Measurements from ENCODE around the gene PCNT. TPM values are rescaled to one million over a fixed set of nuclear protein-coding genes. Genes with fewer than 3 reads are reported as not detected.

Gene PCNT
- total and polyA plus RNA-seq, 2 of the 4 experiments (the other 2 are of a cell fraction), result 10.0 to 19.4 TPM

- H3K27me3 ChIP-seq (ENCODE audit: control insufficient read depth, insufficient read depth, low read length), result no peaks in the 10 kb centered on the region
- no peak overlapping the region for H4K8ac ChIP-seq (ENCODE audit: low read depth in 2 of 2, low read length in 2 of 2)
- ChIA-PET CTCF (no interaction called here), POLR2A (ENCODE audit: unreplicated experiment) (no interaction called here)
- peaks cover 13% of the 10 kb centered on the region for H3K36me3 ChIP-seq (ENCODE audit: control insufficient read depth, insufficient read depth, low read length)
- 0 out of 2 replicates have a peak, but pooled peaks cover 2% of the 10 kb centered on the region for H3K4me1 ChIP-seq (ENCODE audit: control insufficient read depth, insufficient read depth, low read length)
- H3K4ac ChIP-seq (ENCODE audit: low read depth, low read length), result no peak overlapping the region
- H4K91ac ChIP-seq (ENCODE audit: insufficient read depth, low read depth, low read length), result no peak overlapping the region
- in situ Hi-C loops (cut with MboI; ENCODE audit: low sequenced_read_pairs), result no loop called here
- DNase-seq, result no peak
- peaks cover 24 to 50% of the 10 kb centered on the region in 2 experiments for H3K79me1 ChIP-seq (ENCODE audit: low read depth in 1 of 2, low read length in 2 of 2)
- no peak overlapping the region for H2AK5ac ChIP-seq (ENCODE audit: low read depth, low read length)
- no peak overlapping the region for H3K4me3 ChIP-seq (ENCODE audit: insufficient read depth, low read depth, low read length)
- no peak overlapping the region for H2BK20ac ChIP-seq (ENCODE audit: low read depth, low read length)
- no peak overlapping the region for H3K18ac ChIP-seq (ENCODE audit: low read depth, low read length)
- 94% methylated on average over 3 of the region's 6 CpGs; no CpG with 5 or more reads in 1 of the 2 experiments for WGBS, 2 experiments (ENCODE audit: extremely low coverage in 2 of 2, insufficient read length in 1 of 2)
- H3K4me2 ChIP-seq (ENCODE audit: low read depth, low read length), result no peak overlapping the region
- no TSS peak for BruUV-seq (replicated peaks)
- no peak for ATAC-seq (ENCODE audit: low read depth)
- dilution Hi-C loops (cut with HindIII; ENCODE audit: low sequenced_read_pairs, unreplicated experiment), result no loop called here
- H2AFZ ChIP-seq (replicated peaks; ENCODE audit: low read length, poor library complexity), result no peak overlapping the region
- H4K5ac ChIP-seq (ENCODE audit: low read depth, low read length), result no peak overlapping the region
- H2BK15ac ChIP-seq (ENCODE audit: low read depth, low read length), result no peak overlapping the region
- peaks cover 4% of the 10 kb centered on the region; the same call in 1 of the 2 replicates for H4K20me1 ChIP-seq (ENCODE audit: insufficient read depth, low read length)
- H3K27ac ChIP-seq (ENCODE audit: insufficient read depth, low read length), result no peak overlapping the region
- peaks cover 12% of the 10 kb centered on the region for H3K9me1 ChIP-seq (ENCODE audit: insufficient read depth, low read length)
- no peak overlapping the region for H3K9ac ChIP-seq (ENCODE audit: low read depth, low read length)
- intact Hi-C loops (cut with micrococcal nuclease), result no loop called here
- no peak overlapping the region for H3K14ac ChIP-seq (replicated peaks; ENCODE audit: low read depth, low read length)
- no peak overlapping the region for H2AK9ac ChIP-seq (replicated peaks; ENCODE audit: low read depth, low read length, poor library complexity)
- H3K23ac ChIP-seq (ENCODE audit: low read depth, low read length), result no peak overlapping the region
- no peak overlapping the region for H2BK120ac ChIP-seq (ENCODE audit: low read depth, low read length)
- H3K9me3 ChIP-seq (ENCODE audit: control insufficient read depth, insufficient read depth, low read length), result no peaks in the 10 kb centered on the region; the same call in 1 of the 2 replicates
- no peak overlapping the region for H2BK5ac ChIP-seq (ENCODE audit: low read depth, low read length, poor library complexity, severe bottlenecking)
- TF ChIP-seq CEBPB (IDR thresholded peaks at IDR 0.05; ENCODE audit: low read depth, low read length) (no peak), RAD21 (IDR thresholded peaks at IDR 0.05; ENCODE audit: low read length) (no peak), MAZ (IDR thresholded peaks at IDR 0.05; ENCODE audit: borderline replicate concordance, low read depth, low read length) (no peak), POLR2A (IDR thresholded peaks at IDR 0.05; ENCODE audit: low read depth, low read length) (no peak), RFX5 (IDR thresholded peaks at IDR 0.05; ENCODE audit: low read depth, low read length) (no peak), RCOR1 (IDR thresholded peaks at IDR 0.05; ENCODE audit: insufficient replicate concordance, low read length) (no peak), FOS (IDR thresholded peaks at IDR 0.05; ENCODE audit: low read depth, low read length) (no peak), NFE2L2 (IDR thresholded peaks at IDR 0.05; ENCODE audit: low read depth, low read length) (no peak), SMC3 (IDR thresholded peaks at IDR 0.05; ENCODE audit: low read depth, low read length) (no peak), MXI1 (IDR thresholded peaks at IDR 0.05; ENCODE audit: borderline replicate concordance, low read depth, low read length) (no peak), MAFK (IDR thresholded peaks at IDR 0.05; ENCODE audit: low read depth, low read length) (no peak), CTCF (conservative IDR thresholded peaks at IDR 0.05; ENCODE audit: low read depth, low read length) (no peak), BHLHE40 (IDR thresholded peaks at IDR 0.05; ENCODE audit: low read depth, low read length) (no peak), CHD1 (IDR thresholded peaks at IDR 0.05; ENCODE audit: low read depth, low read length) (no peak)
- TF ChIP-seq, protein P1, sequence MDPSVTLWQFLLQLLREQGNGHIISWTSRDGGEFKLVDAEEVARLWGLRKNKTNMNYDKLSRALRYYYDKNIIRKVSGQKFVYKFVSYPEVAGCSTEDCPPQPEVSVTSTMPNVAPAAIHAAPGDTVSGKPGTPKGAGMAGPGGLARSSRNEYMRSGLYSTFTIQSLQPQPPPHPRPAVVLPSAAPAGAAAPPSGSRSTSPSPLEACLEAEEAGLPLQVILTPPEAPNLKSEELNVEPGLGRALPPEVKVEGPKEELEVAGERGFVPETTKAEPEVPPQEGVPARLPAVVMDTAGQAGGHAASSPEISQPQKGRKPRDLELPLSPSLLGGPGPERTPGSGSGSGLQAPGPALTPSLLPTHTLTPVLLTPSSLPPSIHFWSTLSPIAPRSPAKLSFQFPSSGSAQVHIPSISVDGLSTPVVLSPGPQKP (IDR thresholded peaks at IDR 0.05; ENCODE audit: borderline replicate concordance, low read depth, low read length), result no peak
- TF ChIP-seq, protein P2, sequence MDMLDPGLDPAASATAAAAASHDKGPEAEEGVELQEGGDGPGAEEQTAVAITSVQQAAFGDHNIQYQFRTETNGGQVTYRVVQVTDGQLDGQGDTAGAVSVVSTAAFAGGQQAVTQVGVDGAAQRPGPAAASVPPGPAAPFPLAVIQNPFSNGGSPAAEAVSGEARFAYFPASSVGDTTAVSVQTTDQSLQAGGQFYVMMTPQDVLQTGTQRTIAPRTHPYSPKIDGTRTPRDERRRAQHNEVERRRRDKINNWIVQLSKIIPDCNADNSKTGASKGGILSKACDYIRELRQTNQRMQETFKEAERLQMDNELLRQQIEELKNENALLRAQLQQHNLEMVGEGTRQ (IDR thresholded peaks at IDR 0.05; ENCODE audit: low read depth, low read length), result no peak
- H3K56ac ChIP-seq (ENCODE audit: extremely low read depth, insufficient read depth, low read length), result no peak overlapping the region
Measured at GRCh38 chr21:46489162-46489663, 165.3 kb downstream of the PCNT start.
